ENCODE measurements around the gene TRIM63.

DNA sequence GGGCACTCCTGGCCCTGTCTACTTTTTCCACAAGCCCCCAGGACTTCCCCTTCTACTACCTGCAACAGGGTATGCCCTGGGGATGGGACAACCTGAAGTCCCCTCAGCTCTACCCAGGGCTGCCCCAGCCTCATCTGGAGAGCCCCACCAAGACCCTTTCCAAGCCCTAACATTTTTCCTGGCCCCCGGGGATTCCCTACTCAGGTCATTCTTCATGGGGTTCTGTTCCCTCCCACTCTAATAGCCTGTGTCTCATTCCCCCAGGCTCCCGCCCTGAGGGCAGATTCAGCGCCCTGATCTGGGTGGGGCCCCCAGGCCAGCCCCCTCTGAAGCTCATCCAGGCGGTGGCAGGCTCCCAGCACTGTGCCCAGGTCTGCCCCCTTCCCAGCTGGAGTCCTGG is 36.2 kb downstream of the TRIM63 start:
- TF ChIP-seq ZBTB1 (tag by site-specific recombination; IDR thresholded peaks at IDR 0.05) (no peak), ZNF366 (tag by site-specific recombination; conservative IDR thresholded peaks at IDR 0.05) (no peak), ZFP69B (tag by site-specific recombination; IDR thresholded peaks at IDR 0.05) (no peak), ZNF121 (tag by site-specific recombination; IDR thresholded peaks at IDR 0.05) (no peak), ZNF530 (tag by site-specific recombination; IDR thresholded peaks at IDR 0.05; ENCODE audit: low read depth) (no peak), SP2 (tag by site-specific recombination; IDR thresholded peaks at IDR 0.05) (no peak), ZNF626 (tag by site-specific recombination; IDR thresholded peaks at IDR 0.05) (no peak), ZNF423 (tag by site-specific recombination; IDR thresholded peaks at IDR 0.05) (no peak), ZNF670 (tag by site-specific recombination; IDR thresholded peaks at IDR 0.05; ENCODE audit: low read depth) (no peak), MEIS1 (CRISPR knock-in tag; IDR thresholded peaks at IDR 0.05; ENCODE audit: borderline replicate concordance) (no peak), ZNF274 (IDR thresholded peaks at IDR 0.05; ENCODE audit: low read length) (no peak), ZNF274 (tag by site-specific recombination; IDR thresholded peaks at IDR 0.05; ENCODE audit: borderline replicate concordance) (no peak), GLI4 (tag by site-specific recombination; IDR thresholded peaks at IDR 0.05) (no peak)
- TF ChIP-seq, protein P1, sequence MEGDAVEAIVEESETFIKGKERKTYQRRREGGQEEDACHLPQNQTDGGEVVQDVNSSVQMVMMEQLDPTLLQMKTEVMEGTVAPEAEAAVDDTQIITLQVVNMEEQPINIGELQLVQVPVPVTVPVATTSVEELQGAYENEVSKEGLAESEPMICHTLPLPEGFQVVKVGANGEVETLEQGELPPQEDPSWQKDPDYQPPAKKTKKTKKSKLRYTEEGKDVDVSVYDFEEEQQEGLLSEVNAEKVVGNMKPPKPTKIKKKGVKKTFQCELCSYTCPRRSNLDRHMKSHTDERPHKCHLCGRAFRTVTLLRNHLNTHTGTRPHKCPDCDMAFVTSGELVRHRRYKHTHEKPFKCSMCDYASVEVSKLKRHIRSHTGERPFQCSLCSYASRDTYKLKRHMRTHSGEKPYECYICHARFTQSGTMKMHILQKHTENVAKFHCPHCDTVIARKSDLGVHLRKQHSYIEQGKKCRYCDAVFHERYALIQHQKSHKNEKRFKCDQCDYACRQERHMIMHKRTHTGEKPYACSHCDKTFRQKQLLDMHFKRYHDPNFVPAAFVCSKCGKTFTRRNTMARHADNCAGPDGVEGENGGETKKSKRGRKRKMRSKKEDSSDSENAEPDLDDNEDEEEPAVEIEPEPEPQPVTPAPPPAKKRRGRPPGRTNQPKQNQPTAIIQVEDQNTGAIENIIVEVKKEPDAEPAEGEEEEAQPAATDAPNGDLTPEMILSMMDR (tag by site-specific recombination; IDR thresholded peaks at IDR 0.05) = no peak
